Measurements from ENCODE around the gene CD2AP.
"Not testable (repeated sequence)": the region's sequence is repeated elsewhere in the genome, so short reads cannot be mapped to it uniquely, and the experiment has no call there.

CD2AP gene

DNA sequence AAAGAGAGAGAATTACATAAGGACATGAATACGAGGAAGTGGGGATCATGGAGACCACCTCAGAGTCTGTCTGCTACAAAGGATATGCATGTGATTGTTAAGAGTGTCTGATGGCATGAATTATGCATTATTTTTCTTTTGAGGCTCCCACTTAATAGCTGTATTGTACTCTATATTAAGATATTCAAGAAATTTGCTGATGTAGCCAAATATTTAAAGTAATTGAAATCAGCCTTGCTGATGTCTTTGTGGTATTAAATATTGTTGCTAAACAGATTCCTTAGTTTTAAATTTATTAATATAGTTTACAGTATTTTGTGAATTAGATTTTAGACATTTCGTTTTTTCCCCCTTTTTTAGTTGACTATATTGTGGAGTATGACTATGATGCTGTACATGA, 25.3 kb downstream of the CD2AP start:
- DNase-seq: no peak

- DNase-seq: no peak
Measured at GRCh38 chr6:47509937-47510336, 32.3 kb downstream of the CD2AP start.

DNA sequence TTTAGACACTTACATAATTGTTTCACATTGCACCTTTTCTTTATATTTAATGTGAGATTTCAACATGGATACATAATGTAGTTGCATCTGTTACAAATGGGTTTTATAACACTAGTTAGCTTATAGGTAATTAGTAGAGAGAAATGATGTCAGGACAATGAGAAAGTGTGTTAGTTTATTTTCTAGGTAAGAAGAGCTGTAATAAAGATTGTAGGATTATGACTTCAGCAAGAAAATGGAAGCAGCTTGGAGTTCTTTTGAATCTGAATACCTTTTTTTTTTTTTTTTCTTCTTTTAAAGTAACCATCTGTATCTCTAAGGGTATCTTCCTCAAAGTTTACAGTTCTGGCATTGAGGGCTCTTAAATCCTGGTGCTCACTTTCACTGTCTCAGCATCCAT, 35.3 kb downstream of the CD2AP start:
- no peak for DNase-seq

GRCh38 chr6:47519279-47519678, 41.7 kb downstream of the CD2AP start:
- DNase-seq: no peak

GRCh38 chr6:47520282-47520681, 42.7 kb downstream of the CD2AP start:
- DNase-seq: peak; percentile 30 to 52

DNA sequence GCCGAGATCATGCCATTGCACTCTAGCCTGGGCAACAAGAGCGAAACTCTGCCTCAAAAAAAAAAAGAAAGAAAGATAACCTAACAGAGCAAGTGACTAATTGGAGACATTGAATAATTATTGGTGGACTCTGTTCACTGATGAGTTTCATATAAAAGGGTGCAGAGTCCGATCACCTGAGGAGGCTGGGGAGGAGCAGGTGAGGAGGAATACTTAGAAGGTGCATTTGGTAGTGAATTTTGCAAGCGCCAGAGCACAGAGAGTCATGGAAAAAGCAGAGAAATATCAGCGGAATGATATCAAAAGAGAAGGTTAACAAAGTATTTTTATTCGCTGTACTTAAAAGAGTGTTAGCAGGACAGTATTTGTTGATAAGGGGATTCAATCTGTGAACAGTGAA, 44.4 kb downstream of the CD2AP start:
- DNase-seq: no peak

GRCh38 chr6:47524136-47524845, 46.7 kb downstream of the CD2AP start:
- no peak for DNase-seq

- no peak for DNase-seq
Measured at GRCh38 chr6:47525330-47526057, 47.9 kb downstream of the CD2AP start.

- DNase-seq: no peak
Measured at GRCh38 chr6:47527274-47527673, 49.7 kb downstream of the CD2AP start.

- no peak for DNase-seq
Measured at GRCh38 chr6:47529734-47530133, 52.1 kb downstream of the CD2AP start.

- DNase-seq: no peak
Measured at GRCh38 chr6:47532981-47533585, 55.5 kb downstream of the CD2AP start.

DNA sequence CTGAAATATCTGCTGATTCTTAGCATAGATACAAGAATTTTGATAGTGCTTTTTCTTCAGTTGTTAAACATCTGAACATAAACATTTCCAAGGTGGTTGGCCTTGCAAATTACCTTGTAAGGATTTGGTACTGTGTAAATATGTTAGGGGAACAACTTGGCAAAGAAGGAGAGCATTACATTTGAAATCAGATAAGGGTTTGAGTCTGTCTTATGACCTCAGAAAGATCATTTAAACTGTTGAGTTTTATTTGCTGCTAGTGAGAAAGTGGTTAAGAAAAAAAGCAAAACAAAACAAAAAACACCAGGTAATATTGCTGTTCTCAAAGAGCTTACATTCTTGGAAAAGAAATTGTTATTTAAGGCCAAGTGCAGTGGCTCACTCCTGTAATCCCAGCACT, 56.5 kb downstream of the CD2AP start:
- no peak for DNase-seq

GRCh38 chr6:47535316-47536225, 58.0 kb downstream of the CD2AP start:
- no peak for DNase-seq

DNA sequence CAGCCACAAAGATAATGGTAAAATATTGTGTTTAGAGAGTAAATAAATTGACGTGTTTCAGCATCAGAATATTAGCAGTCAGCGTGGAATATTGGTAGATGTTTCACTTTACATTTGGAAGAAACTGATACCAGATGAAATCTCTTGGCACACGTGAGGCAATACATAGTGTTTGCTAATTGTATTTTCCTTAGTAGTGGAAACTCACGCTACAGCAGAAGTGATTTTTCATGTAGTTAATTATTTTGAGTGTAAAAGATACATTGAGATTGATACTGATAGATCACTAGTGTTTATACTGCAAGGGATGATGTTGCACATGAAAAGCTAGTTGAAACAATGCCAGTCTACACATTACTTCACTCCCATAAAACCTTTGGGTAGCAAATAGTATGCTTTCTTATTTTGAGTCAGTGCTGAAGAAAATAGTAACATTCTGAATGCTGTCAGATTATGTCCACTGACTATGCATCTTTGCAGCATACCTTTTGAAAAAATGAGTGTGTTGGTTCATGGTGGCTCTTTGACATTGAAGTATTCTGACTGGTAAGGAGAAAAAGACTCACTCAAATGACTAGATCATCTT, 59.3 kb downstream of the CD2AP start:
- DNase-seq: no peak

GRCh38 chr6:47545223-47545622, 67.6 kb downstream of the CD2AP start:
- DNase-seq: no peak

DNA sequence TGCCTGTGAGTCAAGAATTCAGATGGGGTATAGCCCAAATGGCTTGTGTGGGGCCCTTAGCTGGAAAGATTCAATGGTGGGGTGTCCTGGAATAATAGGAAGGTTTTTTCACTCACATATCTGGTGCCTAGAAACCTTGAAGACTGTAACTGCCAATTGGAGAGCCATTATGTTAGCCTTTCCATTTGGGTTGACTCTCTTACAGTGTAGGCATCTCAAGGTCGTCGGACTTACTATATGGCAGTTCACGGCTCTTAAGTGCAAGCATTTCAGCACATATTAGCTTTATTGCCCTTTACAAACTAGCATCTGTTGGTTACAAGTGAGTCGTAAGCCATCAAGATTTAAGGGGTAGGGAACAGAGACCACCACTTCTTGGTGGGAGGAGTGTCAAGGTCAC, 74.1 kb downstream of the CD2AP start:
- no peak for DNase-seq

DNA sequence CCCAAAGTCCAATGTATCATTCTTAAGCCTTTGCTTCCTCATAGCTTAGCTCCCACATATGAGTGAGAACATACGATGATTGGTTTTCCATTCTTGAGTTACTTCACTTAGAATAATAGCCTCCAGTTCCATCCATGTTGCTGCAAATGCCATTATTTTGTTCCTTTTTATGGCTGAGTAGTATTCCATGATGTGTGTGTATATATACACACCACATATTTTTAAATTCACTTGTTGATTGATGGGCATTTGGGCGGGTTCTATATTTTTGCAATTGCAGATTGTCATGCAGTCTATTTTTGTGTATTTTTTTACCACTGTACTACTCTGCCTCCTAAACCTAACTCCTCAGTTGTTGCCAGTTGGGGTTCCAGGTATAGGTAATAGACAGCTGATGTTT, 74.7 kb downstream of the CD2AP start:
- DNase-seq: no peak

DNA sequence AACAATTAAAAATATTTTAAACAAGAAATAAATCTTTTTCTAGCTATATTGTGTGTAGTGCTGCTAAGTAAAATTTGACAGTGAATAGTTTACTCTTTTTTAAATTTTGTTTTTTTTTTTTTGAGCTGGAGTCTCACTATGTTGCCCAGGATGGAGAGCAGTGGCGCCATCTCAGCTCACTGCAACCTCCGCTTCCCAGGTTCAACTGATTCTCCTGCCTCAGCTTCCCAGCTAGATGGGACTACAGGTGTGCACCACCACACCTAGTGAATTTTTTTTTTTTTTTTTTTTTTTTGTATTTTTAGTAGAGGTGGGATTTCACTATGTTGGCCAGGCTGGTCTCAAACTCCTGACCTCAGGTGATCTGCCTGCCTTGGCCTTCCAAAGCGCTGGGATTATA, 75.7 kb downstream of the CD2AP start:
- not testable (repeated sequence) for DNase-seq

DNA sequence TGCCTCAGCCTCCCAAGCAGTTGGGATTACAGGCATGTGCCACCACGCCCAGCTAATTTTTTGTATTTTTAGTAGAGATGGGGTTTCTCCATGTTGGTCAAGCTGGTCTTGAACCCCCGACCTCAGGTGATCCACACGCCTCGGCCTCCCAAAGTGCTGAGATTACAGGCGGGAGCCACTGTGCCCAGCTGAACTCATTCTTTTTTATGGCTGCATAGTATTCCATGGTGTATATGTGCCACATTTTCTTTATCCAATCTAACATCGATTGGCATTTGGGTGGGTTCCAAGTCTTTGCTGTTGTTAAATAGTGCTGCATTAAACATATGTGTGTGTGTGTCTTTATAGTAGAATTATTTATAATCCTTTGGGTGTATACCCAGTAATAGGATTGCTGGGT, 78.9 kb downstream of the CD2AP start:
- not testable (repeated sequence) for DNase-seq

DNA sequence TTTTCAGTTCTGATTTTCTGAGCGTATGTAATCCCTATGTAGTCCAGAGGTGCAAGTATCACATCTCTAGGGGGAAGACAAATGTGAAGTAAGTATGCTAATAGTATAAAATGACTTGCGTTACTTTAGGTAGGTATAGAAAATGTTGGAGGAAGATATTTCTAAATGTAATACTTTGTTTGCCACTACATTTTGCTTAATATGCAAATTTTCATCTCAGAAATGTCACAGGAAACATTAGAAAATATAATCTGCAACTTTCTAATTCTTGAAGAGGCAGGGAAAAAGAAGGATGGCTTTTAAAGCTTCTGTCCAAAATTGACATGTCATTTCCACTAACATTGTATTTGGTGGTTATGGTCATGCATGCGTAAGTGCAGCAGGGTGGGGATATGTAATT, 85.6 kb downstream of the CD2AP start:
- DNase-seq: no peak

DNA sequence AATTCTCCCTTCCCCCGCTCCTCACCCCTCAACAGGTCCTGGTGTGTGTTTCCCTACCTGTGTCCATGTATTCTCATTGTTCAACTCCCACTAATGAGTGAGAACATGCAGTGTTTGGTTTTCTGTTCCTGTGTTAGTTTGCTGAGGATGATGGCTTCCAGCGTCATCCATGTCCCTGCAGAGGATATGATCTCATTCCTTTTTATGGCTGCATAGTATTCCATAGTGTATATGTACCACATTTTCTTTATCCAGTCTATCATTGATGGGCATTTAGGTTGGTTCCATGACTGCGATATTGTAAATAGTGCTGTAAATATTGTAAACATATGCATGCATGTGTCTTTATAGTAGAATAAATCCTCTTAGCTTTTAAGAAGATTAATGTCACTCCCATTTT, 89.0 kb downstream of the CD2AP start:
- not testable (repeated sequence) for DNase-seq

DNA sequence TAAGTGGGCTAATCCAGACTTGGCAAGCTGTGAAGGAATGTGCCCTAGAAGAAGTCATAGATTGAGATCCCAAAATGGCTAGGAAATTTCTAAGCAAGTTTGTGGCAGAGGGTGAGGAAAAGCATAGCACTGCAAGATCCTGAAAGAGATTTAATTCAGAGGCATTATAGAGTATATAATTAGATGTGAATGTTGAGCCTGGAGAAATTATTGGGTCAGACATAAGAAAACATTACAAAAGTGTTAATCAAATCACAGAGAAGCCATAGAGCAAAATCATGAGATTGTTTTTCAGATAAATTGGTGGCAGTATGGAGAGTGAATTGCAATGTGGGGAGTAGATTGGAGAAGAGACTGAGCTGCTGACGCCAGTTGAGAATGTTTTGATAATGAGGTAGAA, 90.0 kb downstream of the CD2AP start:
- no peak for DNase-seq

- DNase-seq: no peak
Measured at GRCh38 chr6:47571488-47571887, 93.9 kb downstream of the CD2AP start.
